ENCODE data around the gene CD63. TPM values are rescaled to one million over a fixed set of nuclear protein-coding genes. Genes with fewer than 3 reads are reported as not detected.

Gene CD63
- total and polyA plus RNA-seq, 2 of the 13 experiments (the other 11 are each of a cell fraction or from before 2014, with no cell fraction given): 234 to 277 TPM

DNA sequence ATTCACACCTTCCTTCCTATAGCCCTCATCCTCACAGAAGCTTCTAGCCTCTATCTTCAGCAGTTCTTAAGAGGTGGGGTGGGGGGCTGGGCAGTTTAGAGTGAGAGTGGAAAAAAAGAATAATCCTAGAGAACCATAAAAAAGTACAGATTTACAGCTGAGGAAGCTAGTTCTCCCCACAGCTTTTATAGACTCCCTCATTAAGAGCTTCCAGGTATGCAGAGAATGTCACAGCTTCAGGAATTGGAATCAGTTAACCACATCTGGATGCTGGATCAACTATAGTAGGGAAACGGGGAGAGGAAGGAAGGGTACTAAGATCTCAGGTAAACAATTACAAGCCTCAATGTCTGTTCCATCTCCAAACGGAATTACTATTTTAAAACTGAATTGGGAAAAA is 26.4 kb upstream of the CD63 start:
- ChIA-PET CTCF (ENCODE audit: low intra/inter-chr PET ratio, low total read pairs) (no interaction called here), POLR2A (no interaction called here)
- Histone ChIP-seq H3K9me3 (ENCODE audit: low read length) (no peaks in the 10 kb centered on the region), H4K20me1 (ENCODE audit: insufficient read depth, low read length) (no peaks in the 10 kb centered on the region), H3K4me2 (ENCODE audit: low read depth, low read length) (no peak overlapping the region), H3K79me2 (ENCODE audit: insufficient read depth, low read length) (no peaks in the 10 kb centered on the region), H3K9ac (ENCODE audit: insufficient read depth, low read depth, low read length) (no peak overlapping the region), H3K27me3 (ENCODE audit: control insufficient read depth in 1 of 2, insufficient read depth in 2 of 2, low read length in 2 of 2) (no peaks in the 10 kb centered on the region), H3K4me1 (ENCODE audit: insufficient read depth, low read length) (no peaks in the 10 kb centered on the region), H2AFZ (ENCODE audit: low read length) (no peak overlapping the region), H3K27ac (ENCODE audit: extremely low read length, insufficient read depth, low read length) (no peak overlapping the region), H3K4me3 (replicated peaks in 1 of 3; ENCODE audit: insufficient read depth in 1 of 3, low read depth in 2 of 3, low read length in 3 of 3) (no peak overlapping the region), H3K36me3 (replicated peaks in 1 of 2; ENCODE audit: control insufficient read depth in 1 of 2, insufficient read depth in 2 of 2, low read length in 2 of 2) (peaks cover 24 to 80% of the 10 kb centered on the region in 2 experiments)
- ATAC-seq (no peak), DNase-seq (ENCODE audit: low spot score) (no peak), FAIRE-seq (no peak)
- intact Hi-C loops (cut with micrococcal nuclease; ENCODE audit: unreplicated experiment) (no loop called here), in situ Hi-C loops (cut with HindIII; ENCODE audit: extremely low pct_ligation_motif_present, low pct_unique_long_range_greater_than_20kb) (no loop called here)
- no TSS peak for BruUV-seq (replicated peaks)
- TF ChIP-seq ELF1 (CRISPR knock-in tag; IDR thresholded peaks at IDR 0.05) (no peak), FUBP1 (CRISPR knock-in tag; IDR thresholded peaks at IDR 0.05; ENCODE audit: borderline replicate concordance) (no peak), ZBTB46 (CRISPR knock-in tag; IDR thresholded peaks at IDR 0.05; ENCODE audit: borderline replicate concordance) (no peak), ZNF224 (CRISPR knock-in tag; IDR thresholded peaks at IDR 0.05) (no peak), ZNF772 (CRISPR knock-in tag; IDR thresholded peaks at IDR 0.05) (no peak), SIN3B (IDR thresholded peaks at IDR 0.05; ENCODE audit: low read length) (no peak), SOX6 (IDR thresholded peaks at IDR 0.05) (no peak), SOX6 (CRISPR knock-in tag; IDR thresholded peaks at IDR 0.05) (no peak), NFE2 (CRISPR knock-in tag; IDR thresholded peaks at IDR 0.05) (no peak), ZNF383 (CRISPR knock-in tag; IDR thresholded peaks at IDR 0.05; ENCODE audit: borderline replicate concordance) (no peak)
- TF ChIP-seq, protein P1, sequence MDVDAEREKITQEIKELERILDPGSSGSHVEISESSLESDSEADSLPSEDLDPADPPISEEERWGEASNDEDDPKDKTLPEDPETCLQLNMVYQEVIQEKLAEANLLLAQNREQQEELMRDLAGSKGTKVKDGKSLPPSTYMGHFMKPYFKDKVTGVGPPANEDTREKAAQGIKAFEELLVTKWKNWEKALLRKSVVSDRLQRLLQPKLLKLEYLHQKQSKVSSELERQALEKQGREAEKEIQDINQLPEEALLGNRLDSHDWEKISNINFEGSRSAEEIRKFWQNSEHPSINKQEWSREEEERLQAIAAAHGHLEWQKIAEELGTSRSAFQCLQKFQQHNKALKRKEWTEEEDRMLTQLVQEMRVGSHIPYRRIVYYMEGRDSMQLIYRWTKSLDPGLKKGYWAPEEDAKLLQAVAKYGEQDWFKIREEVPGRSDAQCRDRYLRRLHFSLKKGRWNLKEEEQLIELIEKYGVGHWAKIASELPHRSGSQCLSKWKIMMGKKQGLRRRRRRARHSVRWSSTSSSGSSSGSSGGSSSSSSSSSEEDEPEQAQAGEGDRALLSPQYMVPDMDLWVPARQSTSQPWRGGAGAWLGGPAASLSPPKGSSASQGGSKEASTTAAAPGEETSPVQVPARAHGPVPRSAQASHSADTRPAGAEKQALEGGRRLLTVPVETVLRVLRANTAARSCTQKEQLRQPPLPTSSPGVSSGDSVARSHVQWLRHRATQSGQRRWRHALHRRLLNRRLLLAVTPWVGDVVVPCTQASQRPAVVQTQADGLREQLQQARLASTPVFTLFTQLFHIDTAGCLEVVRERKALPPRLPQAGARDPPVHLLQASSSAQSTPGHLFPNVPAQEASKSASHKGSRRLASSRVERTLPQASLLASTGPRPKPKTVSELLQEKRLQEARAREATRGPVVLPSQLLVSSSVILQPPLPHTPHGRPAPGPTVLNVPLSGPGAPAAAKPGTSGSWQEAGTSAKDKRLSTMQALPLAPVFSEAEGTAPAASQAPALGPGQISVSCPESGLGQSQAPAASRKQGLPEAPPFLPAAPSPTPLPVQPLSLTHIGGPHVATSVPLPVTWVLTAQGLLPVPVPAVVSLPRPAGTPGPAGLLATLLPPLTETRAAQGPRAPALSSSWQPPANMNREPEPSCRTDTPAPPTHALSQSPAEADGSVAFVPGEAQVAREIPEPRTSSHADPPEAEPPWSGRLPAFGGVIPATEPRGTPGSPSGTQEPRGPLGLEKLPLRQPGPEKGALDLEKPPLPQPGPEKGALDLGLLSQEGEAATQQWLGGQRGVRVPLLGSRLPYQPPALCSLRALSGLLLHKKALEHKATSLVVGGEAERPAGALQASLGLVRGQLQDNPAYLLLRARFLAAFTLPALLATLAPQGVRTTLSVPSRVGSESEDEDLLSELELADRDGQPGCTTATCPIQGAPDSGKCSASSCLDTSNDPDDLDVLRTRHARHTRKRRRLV (CRISPR knock-in tag; IDR thresholded peaks at IDR 0.05): no peak
- TF ChIP-seq, protein P2, sequence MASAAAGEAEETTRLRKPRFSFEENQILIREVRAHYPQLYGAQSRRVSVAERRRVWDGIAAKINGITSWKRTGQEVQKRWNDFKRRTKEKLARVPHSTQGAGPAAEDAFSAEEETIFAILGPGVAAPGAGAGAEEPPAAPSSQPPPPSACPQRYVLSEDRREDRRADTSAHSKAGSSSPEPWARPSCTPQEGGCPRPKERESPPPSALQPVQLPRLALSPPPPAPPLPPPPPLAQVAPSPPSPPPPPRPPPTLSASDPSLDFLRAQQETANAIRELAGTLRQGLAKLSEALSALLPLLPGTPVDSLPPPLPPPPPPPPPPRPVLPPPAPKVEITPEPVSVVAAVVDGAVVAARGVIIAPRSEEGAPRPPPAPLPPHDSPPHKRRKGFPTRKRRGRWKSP (CRISPR knock-in tag; IDR thresholded peaks at IDR 0.05): no peak
- 88% methylated on average over 2 of the region's 2 CpGs for WGBS (ENCODE audit: low lambda C conversion rate)

All from HepG2 (cell line).